GM12892 (cell line): ENCODE data around the gene NOC3L.

Experiments used
- POLR2A ChIP-seq: IDR thresholded peaks from 2 replicates; pipeline ENCODE4 v1.6.1; 2011; ENCODE audit warnings: low read depth, low read length, control low read depth
- POLR2AphosphoS5 ChIP-seq: IDR thresholded peaks from 2 replicates; pipeline ENCODE4 v1.6.1; 2011; ENCODE audit warnings: low read depth, low read length, control low read depth

GRCh38 chr10:94316560-94316959 lies 46.2 kb downstream of the NOC3L start:
- no peak for TF ChIP-seq POLR2A
- no peak for TF ChIP-seq POLR2AphosphoS5
